Stimulated activated naive CD4-positive, alpha-beta T cell (primary cell): ENCODE measurements around the gene PRSS36.
"Not testable (repeated sequence)": the region's sequence is repeated elsewhere in the genome, so short reads cannot be mapped to it uniquely, and the experiment has no call there.

Experiments
- DNase-seq, 6 experiments: peaks; one replicate each; lab custom pipeline; 2025; lab: John Stamatoyannopoulos, UW

Gene PRSS36

DNA sequence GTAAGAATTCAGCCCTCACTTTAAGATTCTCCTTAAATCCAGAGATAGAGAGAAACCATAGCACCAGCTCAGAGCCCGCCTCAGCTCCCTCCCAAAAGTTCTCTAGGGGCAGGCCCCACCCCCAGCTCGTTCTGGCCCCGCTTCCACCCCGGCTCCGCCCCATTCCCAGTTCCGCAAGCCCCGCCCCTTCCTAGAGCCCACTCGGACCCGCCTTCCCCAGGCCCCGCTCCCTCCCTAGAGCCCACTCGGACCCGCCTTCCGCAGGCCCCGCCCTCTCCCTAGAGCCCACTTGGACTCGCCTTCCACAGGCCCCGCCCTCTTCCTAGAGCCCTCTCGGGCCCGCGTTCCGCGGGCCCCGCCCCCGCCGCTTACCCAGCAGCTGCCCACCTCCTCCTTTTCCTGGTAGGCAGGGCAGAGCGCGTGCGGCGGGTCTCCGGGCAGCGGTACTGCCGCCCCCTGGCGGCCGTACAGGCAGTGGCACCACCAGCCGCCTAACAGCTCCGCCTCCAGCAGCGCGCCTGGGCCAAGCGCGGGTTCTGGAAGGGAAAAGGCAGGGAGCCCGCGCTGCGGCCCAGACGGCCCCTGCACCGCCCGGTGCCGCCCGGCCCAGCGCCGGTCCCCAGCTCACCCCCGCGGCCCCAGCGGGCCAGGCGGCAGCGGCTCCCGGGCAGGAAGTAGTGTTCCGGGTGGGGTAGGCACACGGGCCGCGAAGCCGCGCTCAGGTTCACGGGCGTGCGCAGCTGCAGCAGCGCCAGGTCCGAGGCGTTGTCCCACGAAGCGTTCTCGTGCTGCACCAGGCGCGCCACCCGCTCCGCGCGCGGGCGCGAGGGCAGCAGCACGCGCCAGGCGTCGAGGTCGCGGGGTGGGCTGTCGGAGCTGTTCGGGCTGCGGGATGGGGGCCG, 7.5 kb downstream of the PRSS36 start:
- DNase-seq, result peak; percentile 93 to 98 (median 96)

GRCh38 chr16:31141489-31142108, 8.3 kb downstream of the PRSS36 start:
- DNase-seq, result no peak

- DNase-seq, result not testable (repeated sequence)
These were observed 8.8 kb downstream of the PRSS36 start for GRCh38 chr16:31141071-31141469.

DNA sequence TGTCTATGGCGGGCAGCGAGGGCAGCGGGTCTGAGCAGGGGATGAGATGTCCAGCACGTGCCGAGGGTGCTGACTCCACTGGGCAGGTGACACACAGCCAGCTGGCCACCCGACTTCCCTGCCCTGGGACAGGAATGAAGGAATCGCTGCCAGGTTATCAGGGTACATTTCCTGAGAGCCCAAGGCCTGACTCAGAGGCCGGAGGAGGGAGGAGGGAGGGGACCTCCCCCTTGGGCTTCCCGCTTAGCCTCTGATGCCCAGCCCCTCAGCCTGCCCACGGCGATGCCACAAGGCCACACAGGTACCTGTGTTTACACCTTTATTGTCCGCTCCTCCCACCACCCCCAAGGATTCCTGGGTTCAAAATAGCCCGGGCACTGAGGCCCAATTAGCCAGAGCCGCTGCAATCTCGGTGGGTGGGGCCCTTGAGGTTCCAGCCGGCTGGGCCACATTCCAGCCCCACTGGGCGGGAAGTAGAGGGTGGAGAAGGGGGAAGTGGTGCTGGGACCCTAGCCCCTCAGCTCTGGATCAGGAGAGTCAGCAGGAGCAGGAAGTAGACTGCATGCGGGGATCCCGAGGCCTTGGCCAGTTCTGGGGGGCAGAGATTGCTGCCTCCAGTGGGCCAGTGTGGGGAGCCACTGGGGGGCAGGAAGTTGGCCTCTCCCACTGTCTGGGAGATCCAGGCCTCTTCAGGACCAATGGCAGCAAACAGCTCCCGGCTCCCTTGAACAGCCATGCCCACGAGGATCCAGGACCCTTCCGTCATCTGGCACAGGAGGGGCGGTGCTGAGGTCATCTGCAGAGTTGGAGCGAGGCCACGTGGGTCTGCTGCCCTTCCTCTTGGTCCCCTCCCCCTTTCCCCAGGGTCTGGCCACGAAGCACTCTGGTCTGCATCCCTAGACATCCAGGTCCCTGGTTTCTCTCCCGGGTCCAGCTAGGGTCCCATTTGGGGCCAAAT, 11.0 kb downstream of the PRSS36 start:
- DNase-seq, result no peak

- not testable (repeated sequence) for DNase-seq
These were observed 12.9 kb downstream of the PRSS36 start for GRCh38 chr16:31136822-31137499.

GRCh38 chr16:31136287-31136662, 13.6 kb downstream of the PRSS36 start:
- no peak for DNase-seq

DNA sequence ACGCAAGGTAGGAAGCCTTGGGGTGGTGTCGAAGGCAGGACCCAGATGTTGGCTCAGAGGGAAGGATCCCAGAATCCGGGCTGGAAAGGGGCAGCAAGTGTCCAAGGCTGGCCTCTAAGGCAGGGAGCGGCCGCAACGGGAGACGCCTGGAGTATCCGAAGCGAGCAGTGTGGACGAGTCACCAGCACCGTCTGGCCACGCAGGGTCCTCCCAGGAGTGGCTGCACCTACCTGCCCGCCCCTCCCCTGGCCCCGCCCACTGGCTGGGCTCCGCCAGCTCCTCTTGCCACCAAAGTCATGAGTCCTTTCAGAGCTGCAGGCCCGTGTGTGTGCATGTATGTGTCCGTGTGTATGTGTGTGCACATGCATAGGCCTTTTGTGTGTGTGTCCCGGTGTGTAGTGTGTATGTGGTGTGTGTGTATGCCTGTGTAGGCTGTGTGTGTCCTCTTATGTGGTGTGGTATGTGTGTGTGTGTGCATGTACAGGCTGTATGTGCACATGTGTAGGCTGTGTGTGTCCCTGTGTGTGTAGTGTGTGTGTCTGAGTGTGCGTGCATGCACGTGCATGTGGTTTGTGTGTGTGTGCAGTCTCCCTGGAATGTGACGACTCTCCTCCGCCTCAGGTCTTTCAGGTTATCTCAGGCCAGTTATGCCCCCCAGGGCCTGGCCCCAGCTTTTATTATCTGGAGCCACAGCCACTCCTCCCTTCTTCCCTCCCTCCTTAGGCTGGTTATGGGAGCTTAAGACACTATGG, 14.2 kb downstream of the PRSS36 start, which contains the start of gene PRSS8:
PRSS8 (minus strand) TSS at position 193 of the 752 bp plus-strand sequence. CDS start 229 bp downstream, outside the sequence.
- no peak for DNase-seq

GRCh38 chr16:31134625-31135534, 15.0 kb downstream of the PRSS36 start:
- no peak for DNase-seq

- DNase-seq, result no peak
These were observed 15.7 kb downstream of the PRSS36 start for GRCh38 chr16:31134091-31134571.

- no peak for DNase-seq
These were observed 16.8 kb downstream of the PRSS36 start for GRCh38 chr16:31133046-31133501.

DNA sequence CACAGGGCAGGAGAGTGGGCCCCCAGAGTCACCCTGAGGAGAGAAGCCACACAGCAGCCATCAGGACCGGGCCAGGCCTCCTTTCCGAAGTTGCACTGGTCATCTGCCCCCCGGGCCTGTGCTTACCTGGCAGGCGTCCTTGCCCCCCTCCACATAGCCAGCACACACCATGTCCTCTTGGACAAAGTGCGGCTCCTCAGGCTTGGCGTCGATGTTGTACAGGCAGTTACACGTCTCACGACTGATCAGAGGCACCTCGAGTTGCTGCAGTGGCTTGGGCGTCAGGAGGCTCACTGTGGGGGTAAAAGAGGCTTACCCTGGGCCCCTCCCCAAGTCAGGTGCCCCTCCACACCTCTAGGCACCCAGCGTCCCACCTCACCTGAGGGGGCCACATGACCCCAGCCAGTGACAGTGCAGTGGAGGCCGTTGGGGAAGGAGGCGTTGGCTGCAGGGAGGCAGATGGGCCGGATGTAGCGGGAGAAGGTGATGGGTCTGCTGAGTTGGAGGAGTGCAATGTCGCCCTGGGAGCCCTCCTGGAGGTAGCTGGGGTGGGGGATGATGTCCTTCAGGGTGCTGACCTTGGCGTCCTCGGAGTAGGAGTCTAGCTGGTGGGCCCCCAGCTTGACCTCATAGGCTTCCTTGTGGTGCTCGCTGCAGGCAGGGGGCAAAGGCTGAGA, 17.4 kb downstream of the PRSS36 start:
- no peak for DNase-seq

DNA sequence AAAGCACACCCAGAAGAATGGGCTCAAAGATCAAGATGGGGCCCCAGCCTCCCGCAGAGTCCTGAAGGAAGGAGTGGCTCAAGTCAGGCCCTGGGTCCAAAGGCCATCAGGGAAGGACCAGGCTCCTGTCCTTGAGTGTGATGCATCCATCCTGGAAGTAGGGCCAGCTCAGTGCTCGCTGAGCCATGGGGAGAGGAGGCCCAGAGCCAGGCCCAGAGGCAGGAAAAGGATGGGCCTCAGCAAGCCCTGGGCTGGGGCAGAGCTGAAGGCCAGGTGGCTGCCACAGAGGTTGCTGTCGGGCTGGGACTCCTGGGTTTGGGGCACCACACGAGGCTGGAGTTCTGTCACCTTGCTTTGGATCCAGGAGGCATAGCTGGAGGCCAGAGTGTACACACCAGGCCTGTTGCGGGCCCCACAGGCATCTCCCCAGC, 18.0 kb downstream of the PRSS36 start:
- DNase-seq, result no peak

- no peak for DNase-seq
These were observed 18.4 kb downstream of the PRSS36 start for GRCh38 chr16:31131416-31131815.

GRCh38 chr16:31130899-31131298, 19.0 kb downstream of the PRSS36 start:
- DNase-seq, result no peak

GRCh38 chr16:31130336-31130891, 19.5 kb downstream of the PRSS36 start:
- no peak for DNase-seq

GRCh38 chr16:31129568-31130335, 20.1 kb downstream of the PRSS36 start:
- DNase-seq, result no peak

GRCh38 chr16:31128711-31129567, 20.9 kb downstream of the PRSS36 start:
- DNase-seq, result no peak
